NCI-H446 (cell line): ENCODE data around the gene INSYN1.
A peak's percentile ranks its signal among the peaks of the same experiment; 100 is the strongest.
"Not testable (repeated sequence)": the region's sequence is repeated elsewhere in the genome, so short reads cannot be mapped to it uniquely, and the experiment has no call there.

Experiments
- DNase-seq, 2 experiments: peaks; one replicate each; lab custom pipeline; 2025; lab: John Stamatoyannopoulos, UW

The INSYN1 gene

GRCh38 chr15:73753250-73754130, at the start of gene INSYN1:
TSS of gene INSYN1 (minus strand) at chr15:73753351. CDS start at chr15:73751130, 2,221 bp downstream.
- peak in 1 of 2 experiments; percentile 7 for DNase-seq

- peak; percentile 67 to 89 for DNase-seq
Observed at GRCh38 chr15:73802431-73803041, 49.4 kb upstream of the INSYN1 start.

GRCh38 chr15:73800662-73801345, 47.7 kb upstream of the INSYN1 start:
- DNase-seq = peak; percentile 92 to 94

GRCh38 chr15:73799466-73799865, 46.3 kb upstream of the INSYN1 start:
- DNase-seq = no peak

GRCh38 chr15:73797366-73798158, 44.4 kb upstream of the INSYN1 start:
- no peak for DNase-seq

- no peak for DNase-seq
Observed at GRCh38 chr15:73796331-73796831, 43.2 kb upstream of the INSYN1 start.

GRCh38 chr15:73794443-73795133, 41.4 kb upstream of the INSYN1 start:
- no peak for DNase-seq

GRCh38 chr15:73792899-73793541, 39.9 kb upstream of the INSYN1 start:
- not testable (repeated sequence) for DNase-seq

GRCh38 chr15:73792415-73792814, 39.3 kb upstream of the INSYN1 start:
- DNase-seq = peak in 1 of 2 experiments; percentile 53

GRCh38 chr15:73789521-73790240, 36.5 kb upstream of the INSYN1 start:
- no peak for DNase-seq

- no peak for DNase-seq
Observed at GRCh38 chr15:73787621-73788020, 34.5 kb upstream of the INSYN1 start.

- DNase-seq = no peak
Observed at GRCh38 chr15:73786538-73786937, 33.4 kb upstream of the INSYN1 start.

GRCh38 chr15:73785256-73786014, 32.3 kb upstream of the INSYN1 start:
- not testable (repeated sequence) for DNase-seq

GRCh38 chr15:73784291-73784690, 31.1 kb upstream of the INSYN1 start:
- peak; percentile 27 to 69 for DNase-seq

- peak; percentile 79 to 91 for DNase-seq
Observed at GRCh38 chr15:73782344-73782959, 29.3 kb upstream of the INSYN1 start.

GRCh38 chr15:73781038-73781925, 28.1 kb upstream of the INSYN1 start:
- DNase-seq = no peak

- no peak for DNase-seq
Observed at GRCh38 chr15:73779974-73780373, 26.8 kb upstream of the INSYN1 start.

GRCh38 chr15:73777741-73778140, 24.6 kb upstream of the INSYN1 start:
- no peak for DNase-seq
